HEK293 (cell line): ENCODE measurements around the gene C19orf33.

ENCODE experiments used
- FEZF1 ChIP-seq: fragments of 450-650 bp; formaldehyde crosslinking; IDR thresholded peaks from 2 replicates; pipeline ENCODE4 v1.5.1; 2016; ENCODE audit warnings: missing biosample characterization, missing genetic modification characterization
- GLI4 ChIP-seq: fragments of 450-650 bp; formaldehyde crosslinking; IDR thresholded peaks from 2 replicates; pipeline ENCODE4 v1.5.1; 2016; ENCODE audit warnings: missing biosample characterization, missing genetic modification characterization
- KLF7 ChIP-seq: fragments of 450-650 bp; formaldehyde crosslinking; IDR thresholded peaks from 2 replicates; pipeline ENCODE4 v1.5.1; 2016; ENCODE audit warnings: missing biosample characterization, missing genetic modification characterization, borderline replicate concordance
- KLF8 ChIP-seq: fragments of 450-650 bp; formaldehyde crosslinking; IDR thresholded peaks from 2 replicates; pipeline ENCODE4 v1.5.1; 2016; ENCODE audit warnings: missing biosample characterization, missing genetic modification characterization
- MYNN ChIP-seq: fragments of 450-650 bp; formaldehyde crosslinking; IDR thresholded peaks from 2 replicates; pipeline ENCODE4 v1.5.1; 2016; ENCODE audit warnings: missing biosample characterization, missing genetic modification characterization, borderline replicate concordance
- OVOL3 ChIP-seq: fragments of 450-650 bp; formaldehyde crosslinking; IDR thresholded peaks from 2 replicates; pipeline ENCODE4 v1.5.1; 2016; ENCODE audit warnings: missing biosample characterization, missing genetic modification characterization
- SALL2 ChIP-seq: fragments of 450-650 bp; formaldehyde crosslinking; IDR thresholded peaks from 2 replicates; pipeline ENCODE4 v1.5.0; 2017; ENCODE audit warnings: missing biosample characterization, mild to moderate bottlenecking, missing genetic modification characterization, borderline replicate concordance
- SCRT2 ChIP-seq: fragments of 450-650 bp; formaldehyde crosslinking; IDR thresholded peaks from 2 replicates; pipeline ENCODE4 v1.5.1; 2016; ENCODE audit warnings: missing biosample characterization, missing genetic modification characterization
- SP2 ChIP-seq: fragments of 450-650 bp; formaldehyde crosslinking; IDR thresholded peaks from 2 replicates; pipeline ENCODE4 v1.5.1; 2016; ENCODE audit warnings: missing biosample characterization, missing genetic modification characterization
- ZBTB8A ChIP-seq: fragments of 450-650 bp; formaldehyde crosslinking; IDR thresholded peaks from 2 replicates; pipeline ENCODE4 v1.5.1; 2016; ENCODE audit warnings: missing biosample characterization, missing genetic modification characterization
- ZIC2 ChIP-seq: fragments of 450-650 bp; formaldehyde crosslinking; IDR thresholded peaks from 2 replicates; pipeline ENCODE4 v1.5.1; 2016; ENCODE audit warnings: missing biosample characterization, missing genetic modification characterization
- ZNF112 ChIP-seq: fragments of 450-650 bp; formaldehyde crosslinking; IDR thresholded peaks from 2 replicates; pipeline ENCODE4 v1.5.0; 2017; ENCODE audit warnings: missing biosample characterization, missing genetic modification characterization
- ZNF121 ChIP-seq: fragments of 450-650 bp; formaldehyde crosslinking; IDR thresholded peaks from 2 replicates; pipeline ENCODE4 v1.5.1; 2016; ENCODE audit warnings: missing biosample characterization, missing genetic modification characterization
- ZNF221 ChIP-seq: fragments of 450-650 bp; formaldehyde crosslinking; IDR thresholded peaks from 2 replicates; pipeline ENCODE4 v1.5.1; 2017; ENCODE audit warnings: missing biosample characterization, missing genetic modification characterization, borderline replicate concordance
- ZNF223 ChIP-seq: fragments of 450-650 bp; formaldehyde crosslinking; IDR thresholded peaks from 2 replicates; pipeline ENCODE4 v1.5.1; 2016; ENCODE audit warnings: missing biosample characterization, missing genetic modification characterization
- ZNF24 ChIP-seq: fragments of 450-650 bp; formaldehyde crosslinking; IDR thresholded peaks from 2 replicates; pipeline ENCODE4 v1.5.1; 2016; ENCODE audit warnings: missing biosample characterization, missing genetic modification characterization
- ZNF292 ChIP-seq: fragments of 450-650 bp; formaldehyde crosslinking; IDR thresholded peaks from 2 replicates; pipeline ENCODE4 v1.5.1; 2016; ENCODE audit warnings: low read depth, missing biosample characterization, missing genetic modification characterization, borderline replicate concordance
- ZNF37A ChIP-seq: fragments of 450-650 bp; IDR thresholded peaks from 2 replicates; pipeline ENCODE4 v1.5.1; 2018; ENCODE audit warnings: missing biosample characterization, missing genetic modification characterization
- ZNF426 ChIP-seq: fragments of 450-650 bp; formaldehyde crosslinking; IDR thresholded peaks from 2 replicates; pipeline ENCODE4 v1.5.1; 2017; ENCODE audit warnings: missing biosample characterization, missing genetic modification characterization, mild to moderate bottlenecking, inconsistent platforms, moderate library complexity
- ZNF596 ChIP-seq: fragments of 450-650 bp; IDR thresholded peaks from 2 replicates; pipeline ENCODE4 v1.5.0; 2018; ENCODE audit warnings: missing biosample characterization, mild to moderate bottlenecking, missing genetic modification characterization, moderate library complexity
- ZNF600 ChIP-seq: fragments of 450-650 bp; formaldehyde crosslinking; IDR thresholded peaks from 2 replicates; pipeline ENCODE4 v1.5.1; 2016; ENCODE audit warnings: missing biosample characterization, missing genetic modification characterization
- ZNF610 ChIP-seq: fragments of 450-650 bp; formaldehyde crosslinking; IDR thresholded peaks from 2 replicates; pipeline ENCODE4 v1.5.1; 2016; ENCODE audit warnings: missing biosample characterization, missing genetic modification characterization, borderline replicate concordance
- ZNF660 ChIP-seq: fragments of 450-650 bp; IDR thresholded peaks from 2 replicates; pipeline ENCODE4 v1.5.1; 2018; ENCODE audit warnings: missing biosample characterization, mild to moderate bottlenecking, missing genetic modification characterization
- TF ChIP-seq, protein P1 (sequence below): fragments of 450-650 bp; IDR thresholded peaks from 2 replicates; pipeline ENCODE4 v1.5.1; 2018; ENCODE audit warnings: missing biosample characterization, missing genetic modification characterization
- TF ChIP-seq, protein P2 (sequence below): fragments of 450-650 bp; formaldehyde crosslinking; IDR thresholded peaks from 2 replicates; pipeline ENCODE4 v1.5.1; 2016; ENCODE audit warnings: missing biosample characterization, missing genetic modification characterization
- TF ChIP-seq, protein P3 (sequence below): fragments of 450-650 bp; formaldehyde crosslinking; IDR thresholded peaks from 2 replicates; pipeline ENCODE4 v1.5.1; 2016; ENCODE audit warnings: missing biosample characterization, missing genetic modification characterization
- TF ChIP-seq, protein P4 (sequence below): fragments of 450-650 bp; formaldehyde crosslinking; IDR thresholded peaks from 2 replicates; pipeline ENCODE4 v1.5.1; 2016; ENCODE audit warnings: missing biosample characterization, missing genetic modification characterization, borderline replicate concordance
- TF ChIP-seq, protein P5 (sequence below): fragments of 450-650 bp; formaldehyde crosslinking; IDR thresholded peaks from 2 replicates; pipeline ENCODE4 v1.5.1; 2016; ENCODE audit warnings: missing biosample characterization, missing genetic modification characterization

C19orf33 gene

DNA sequence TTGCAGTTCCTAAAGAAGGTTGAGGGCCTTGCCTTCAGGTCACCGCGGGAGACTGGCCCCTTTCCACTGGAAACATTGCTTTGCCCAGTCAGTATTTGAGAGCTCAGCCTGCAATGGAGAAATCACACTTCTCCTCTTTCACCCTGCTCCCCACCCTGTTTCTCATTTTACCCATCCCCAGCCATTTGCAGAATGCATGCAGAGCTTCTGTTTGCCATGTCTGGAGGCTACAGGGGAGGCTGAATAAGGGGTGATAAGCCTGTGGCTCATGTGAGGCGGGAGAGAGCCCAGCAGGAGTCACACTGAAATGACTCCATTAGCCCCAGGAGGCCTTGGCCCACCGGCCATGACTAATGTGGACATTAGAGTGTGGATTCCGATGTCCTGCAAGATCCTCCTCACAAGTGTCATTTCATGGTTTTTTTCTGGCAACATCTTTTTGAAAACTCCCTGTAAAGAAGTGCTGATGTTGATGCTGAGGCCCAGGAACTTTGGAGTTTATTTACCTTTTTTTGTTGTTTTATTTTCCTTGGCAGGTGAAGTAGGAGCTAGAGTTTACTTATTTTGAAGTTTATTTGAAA, 33.4 kb upstream of the C19orf33 start (continued):
- no peak for TF ChIP-seq ZNF121 (tag by site-specific recombination)
- TF ChIP-seq, protein P1, sequence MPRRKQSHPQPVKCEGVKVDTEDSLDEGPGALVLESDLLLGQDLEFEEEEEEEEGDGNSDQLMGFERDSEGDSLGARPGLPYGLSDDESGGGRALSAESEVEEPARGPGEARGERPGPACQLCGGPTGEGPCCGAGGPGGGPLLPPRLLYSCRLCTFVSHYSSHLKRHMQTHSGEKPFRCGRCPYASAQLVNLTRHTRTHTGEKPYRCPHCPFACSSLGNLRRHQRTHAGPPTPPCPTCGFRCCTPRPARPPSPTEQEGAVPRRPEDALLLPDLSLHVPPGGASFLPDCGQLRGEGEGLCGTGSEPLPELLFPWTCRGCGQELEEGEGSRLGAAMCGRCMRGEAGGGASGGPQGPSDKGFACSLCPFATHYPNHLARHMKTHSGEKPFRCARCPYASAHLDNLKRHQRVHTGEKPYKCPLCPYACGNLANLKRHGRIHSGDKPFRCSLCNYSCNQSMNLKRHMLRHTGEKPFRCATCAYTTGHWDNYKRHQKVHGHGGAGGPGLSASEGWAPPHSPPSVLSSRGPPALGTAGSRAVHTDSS (tag by site-specific recombination): no peak
- no peak for TF ChIP-seq ZNF660 (tag by site-specific recombination)
- TF ChIP-seq ZNF223: no peak
- TF ChIP-seq, protein P2, sequence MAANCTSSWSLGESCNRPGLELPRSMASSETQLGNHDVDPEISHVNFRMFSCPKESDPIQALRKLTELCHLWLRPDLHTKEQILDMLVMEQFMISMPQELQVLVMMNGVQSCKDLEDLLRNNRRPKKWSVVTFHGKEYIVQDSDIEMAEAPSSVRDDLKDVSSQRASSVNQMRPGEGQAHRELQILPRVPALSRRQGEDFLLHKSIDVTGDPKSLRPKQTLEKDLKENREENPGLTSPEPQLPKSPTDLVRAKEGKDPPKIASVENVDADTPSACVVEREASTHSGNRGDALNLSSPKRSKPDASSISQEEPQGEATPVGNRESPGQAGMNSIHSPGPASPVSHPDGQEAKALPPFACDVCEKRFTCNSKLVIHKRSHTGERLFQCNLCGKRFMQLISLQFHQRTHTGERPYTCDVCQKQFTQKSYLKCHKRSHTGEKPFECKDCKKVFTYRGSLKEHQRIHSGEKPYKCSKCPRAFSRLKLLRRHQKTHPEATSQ: no peak
- no peak for TF ChIP-seq ZNF221 (tag by site-specific recombination)
- TF ChIP-seq MYNN (tag by site-specific recombination): no peak
- no peak for TF ChIP-seq OVOL3 (tag by site-specific recombination)
- TF ChIP-seq ZNF596 (tag by site-specific recombination): peak; percentile 67
- no peak for TF ChIP-seq ZNF112 (tag by site-specific recombination)
- TF ChIP-seq SP2: no peak
- TF ChIP-seq ZNF37A: no peak
- TF ChIP-seq ZNF426: no peak
- peak; percentile 44 for TF ChIP-seq ZNF600 (tag by site-specific recombination)
- no peak for TF ChIP-seq GLI4 (tag by site-specific recombination)
- peak; percentile 87 for TF ChIP-seq FEZF1
- no peak for TF ChIP-seq SALL2 (tag by site-specific recombination)
- TF ChIP-seq ZNF610: no peak
- peak; percentile 81 for TF ChIP-seq SCRT2 (tag by site-specific recombination)
- TF ChIP-seq ZNF24 (tag by site-specific recombination): peak; percentile 76
- TF ChIP-seq, protein P3, sequence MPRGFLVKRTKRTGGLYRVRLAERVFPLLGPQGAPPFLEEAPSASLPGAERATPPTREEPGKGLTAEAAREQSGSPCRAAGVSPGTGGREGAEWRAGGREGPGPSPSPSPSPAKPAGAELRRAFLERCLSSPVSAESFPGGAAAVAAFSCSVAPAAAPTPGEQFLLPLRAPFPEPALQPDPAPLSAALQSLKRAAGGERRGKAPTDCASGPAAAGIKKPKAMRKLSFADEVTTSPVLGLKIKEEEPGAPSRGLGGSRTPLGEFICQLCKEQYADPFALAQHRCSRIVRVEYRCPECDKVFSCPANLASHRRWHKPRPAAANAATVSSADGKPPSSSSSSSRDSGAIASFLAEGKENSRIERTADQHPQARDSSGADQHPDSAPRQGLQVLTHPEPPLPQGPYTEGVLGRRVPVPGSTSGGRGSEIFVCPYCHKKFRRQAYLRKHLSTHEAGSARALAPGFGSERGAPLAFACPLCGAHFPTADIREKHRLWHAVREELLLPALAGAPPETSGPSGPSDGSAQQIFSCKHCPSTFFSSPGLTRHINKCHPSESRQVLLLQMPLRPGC (tag by site-specific recombination): peak; percentile 85
- no peak for TF ChIP-seq KLF8
- TF ChIP-seq KLF7 (tag by site-specific recombination): peak; percentile 62; the same call in 1 of the 2 replicates
- TF ChIP-seq, protein P4, sequence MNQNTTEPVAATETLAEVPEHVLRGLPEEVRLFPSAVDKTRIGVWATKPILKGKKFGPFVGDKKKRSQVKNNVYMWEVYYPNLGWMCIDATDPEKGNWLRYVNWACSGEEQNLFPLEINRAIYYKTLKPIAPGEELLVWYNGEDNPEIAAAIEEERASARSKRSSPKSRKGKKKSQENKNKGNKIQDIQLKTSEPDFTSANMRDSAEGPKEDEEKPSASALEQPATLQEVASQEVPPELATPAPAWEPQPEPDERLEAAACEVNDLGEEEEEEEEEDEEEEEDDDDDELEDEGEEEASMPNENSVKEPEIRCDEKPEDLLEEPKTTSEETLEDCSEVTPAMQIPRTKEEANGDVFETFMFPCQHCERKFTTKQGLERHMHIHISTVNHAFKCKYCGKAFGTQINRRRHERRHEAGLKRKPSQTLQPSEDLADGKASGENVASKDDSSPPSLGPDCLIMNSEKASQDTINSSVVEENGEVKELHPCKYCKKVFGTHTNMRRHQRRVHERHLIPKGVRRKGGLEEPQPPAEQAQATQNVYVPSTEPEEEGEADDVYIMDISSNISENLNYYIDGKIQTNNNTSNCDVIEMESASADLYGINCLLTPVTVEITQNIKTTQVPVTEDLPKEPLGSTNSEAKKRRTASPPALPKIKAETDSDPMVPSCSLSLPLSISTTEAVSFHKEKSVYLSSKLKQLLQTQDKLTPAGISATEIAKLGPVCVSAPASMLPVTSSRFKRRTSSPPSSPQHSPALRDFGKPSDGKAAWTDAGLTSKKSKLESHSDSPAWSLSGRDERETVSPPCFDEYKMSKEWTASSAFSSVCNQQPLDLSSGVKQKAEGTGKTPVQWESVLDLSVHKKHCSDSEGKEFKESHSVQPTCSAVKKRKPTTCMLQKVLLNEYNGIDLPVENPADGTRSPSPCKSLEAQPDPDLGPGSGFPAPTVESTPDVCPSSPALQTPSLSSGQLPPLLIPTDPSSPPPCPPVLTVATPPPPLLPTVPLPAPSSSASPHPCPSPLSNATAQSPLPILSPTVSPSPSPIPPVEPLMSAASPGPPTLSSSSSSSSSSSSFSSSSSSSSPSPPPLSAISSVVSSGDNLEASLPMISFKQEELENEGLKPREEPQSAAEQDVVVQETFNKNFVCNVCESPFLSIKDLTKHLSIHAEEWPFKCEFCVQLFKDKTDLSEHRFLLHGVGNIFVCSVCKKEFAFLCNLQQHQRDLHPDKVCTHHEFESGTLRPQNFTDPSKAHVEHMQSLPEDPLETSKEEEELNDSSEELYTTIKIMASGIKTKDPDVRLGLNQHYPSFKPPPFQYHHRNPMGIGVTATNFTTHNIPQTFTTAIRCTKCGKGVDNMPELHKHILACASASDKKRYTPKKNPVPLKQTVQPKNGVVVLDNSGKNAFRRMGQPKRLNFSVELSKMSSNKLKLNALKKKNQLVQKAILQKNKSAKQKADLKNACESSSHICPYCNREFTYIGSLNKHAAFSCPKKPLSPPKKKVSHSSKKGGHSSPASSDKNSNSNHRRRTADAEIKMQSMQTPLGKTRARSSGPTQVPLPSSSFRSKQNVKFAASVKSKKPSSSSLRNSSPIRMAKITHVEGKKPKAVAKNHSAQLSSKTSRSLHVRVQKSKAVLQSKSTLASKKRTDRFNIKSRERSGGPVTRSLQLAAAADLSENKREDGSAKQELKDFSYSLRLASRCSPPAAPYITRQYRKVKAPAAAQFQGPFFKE: no peak
- peak; percentile 73 for TF ChIP-seq ZBTB8A
- TF ChIP-seq, protein P5, sequence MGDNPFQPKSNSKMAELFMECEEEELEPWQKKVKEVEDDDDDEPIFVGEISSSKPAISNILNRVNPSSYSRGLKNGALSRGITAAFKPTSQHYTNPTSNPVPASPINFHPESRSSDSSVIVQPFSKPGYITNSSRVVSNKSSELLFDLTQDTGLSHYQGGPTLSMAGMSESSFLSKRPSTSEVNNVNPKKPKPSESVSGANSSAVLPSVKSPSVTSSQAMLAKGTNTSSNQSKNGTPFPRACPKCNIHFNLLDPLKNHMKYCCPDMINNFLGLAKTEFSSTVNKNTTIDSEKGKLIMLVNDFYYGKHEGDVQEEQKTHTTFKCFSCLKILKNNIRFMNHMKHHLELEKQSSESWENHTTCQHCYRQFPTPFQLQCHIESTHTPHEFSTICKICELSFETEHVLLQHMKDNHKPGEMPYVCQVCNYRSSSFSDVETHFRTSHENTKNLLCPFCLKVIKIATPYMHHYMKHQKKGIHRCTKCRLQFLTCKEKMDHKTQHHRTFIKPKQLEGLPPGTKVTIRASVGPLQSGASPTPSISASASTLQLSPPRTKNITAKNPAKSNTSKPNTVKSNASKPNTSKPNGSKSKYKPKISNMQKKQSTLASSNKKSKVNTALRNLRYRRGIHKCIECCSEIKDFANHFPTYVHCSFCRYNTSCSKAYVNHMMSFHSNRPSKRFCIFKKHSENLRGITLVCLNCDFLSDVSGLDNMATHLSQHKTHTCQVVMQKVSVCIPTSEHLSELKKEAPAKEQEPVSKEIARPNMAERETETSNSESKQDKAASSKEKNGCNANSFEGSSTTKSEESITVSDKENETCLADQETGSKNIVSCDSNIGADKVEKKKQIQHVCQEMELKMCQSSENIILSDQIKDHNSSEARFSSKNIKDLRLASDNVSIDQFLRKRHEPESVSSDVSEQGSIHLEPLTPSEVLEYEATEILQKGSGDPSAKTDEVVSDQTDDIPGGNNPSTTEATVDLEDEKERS (tag by site-specific recombination): no peak
- peak; percentile 99 for TF ChIP-seq ZIC2 (tag by site-specific recombination)
- TF ChIP-seq ZNF292 (tag by site-specific recombination): no peak
